GM19099 (cell line): Measurements from ENCODE around the gene MAPK8IP3.
A peak's percentile ranks its signal among the peaks of the same experiment; 100 is the strongest.

Source experiments
- POLR2A ChIP-seq: IDR thresholded peaks from 3 replicates; pipeline ENCODE4 v1.6.1; 2011; ENCODE audit warnings: low read depth; ENCODE audit not compliant: insufficient read length; ENCODE audit errors: extremely low read depth

MAPK8IP3 gene

DNA sequence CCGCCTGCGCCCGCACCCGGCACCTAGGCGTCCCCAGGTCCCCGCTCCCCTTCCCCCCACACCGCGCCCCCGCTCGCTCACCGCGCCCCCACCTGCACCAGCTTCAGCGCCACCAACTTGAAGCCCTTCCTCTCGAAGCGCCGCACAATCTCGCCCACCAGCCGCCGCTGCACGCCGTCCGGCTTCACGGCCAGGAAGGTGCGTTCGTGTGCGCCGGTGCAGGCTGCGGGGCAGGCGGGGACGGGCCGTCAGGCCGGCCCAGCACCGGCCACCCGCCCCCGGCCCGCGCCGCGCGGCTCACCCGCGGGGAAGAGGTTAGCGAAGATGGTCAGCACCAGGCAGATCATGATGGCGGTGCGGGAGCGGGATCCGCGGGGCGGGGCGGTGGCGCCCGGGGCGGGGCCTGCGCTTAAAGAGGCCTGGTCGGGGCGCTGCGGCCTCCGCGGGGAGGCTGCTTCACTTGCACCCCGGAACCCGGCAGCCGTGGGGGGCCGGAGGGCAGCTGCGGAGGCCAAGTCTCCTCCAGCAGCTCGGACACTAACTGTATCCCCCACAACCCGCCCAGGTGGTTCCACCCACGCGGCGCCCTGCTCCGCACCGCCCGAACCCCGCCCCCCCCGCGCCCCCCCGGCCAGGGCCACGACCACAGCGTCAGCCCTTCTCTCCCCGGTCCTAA is 65.3 kb downstream of the MAPK8IP3 start, which contains the start of gene NME3:
TSS of gene NME3 (minus strand) at position 356 of the 676 bp plus-strand sequence. CDS start at position 347, 9 bp downstream.
- peak; percentile 45 for TF ChIP-seq POLR2A

GRCh38 chr16:1771864-1772361 is 65.9 kb downstream of the MAPK8IP3 start:
- no peak for TF ChIP-seq POLR2A

DNA sequence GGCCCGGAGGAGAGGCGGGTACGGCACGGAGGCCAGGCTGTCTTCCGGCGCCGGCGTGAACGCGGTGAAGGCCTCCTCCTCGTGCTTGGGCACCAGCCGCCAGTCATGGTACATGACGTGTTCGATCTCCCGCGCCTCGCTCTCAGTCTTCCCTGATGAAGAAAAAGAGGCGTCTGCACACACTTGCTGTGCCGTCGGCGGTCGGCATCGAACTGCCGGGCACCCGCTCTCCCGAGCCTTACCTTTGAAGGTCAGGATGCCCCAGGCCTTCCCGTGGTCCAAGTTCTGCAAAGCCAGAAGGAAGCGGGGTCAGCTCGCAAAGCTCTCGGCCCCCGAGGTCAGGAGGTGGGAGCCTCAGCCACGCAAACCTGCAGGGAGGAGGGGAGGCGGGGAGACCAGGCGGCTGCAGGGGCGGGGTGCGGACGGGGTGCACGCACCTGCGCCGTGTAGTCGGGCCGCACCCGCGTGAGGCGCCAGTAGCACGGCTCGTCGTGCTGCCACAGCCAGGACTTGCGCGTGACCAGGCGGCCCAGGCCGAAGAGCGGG is 66.4 kb downstream of the MAPK8IP3 start, which contains the start of gene EME2:
TSS of gene EME2 (plus strand) at position 449 of the 546 bp plus-strand sequence. CDS start 418 bp downstream, outside the sequence.
- TF ChIP-seq POLR2A: no peak

DNA sequence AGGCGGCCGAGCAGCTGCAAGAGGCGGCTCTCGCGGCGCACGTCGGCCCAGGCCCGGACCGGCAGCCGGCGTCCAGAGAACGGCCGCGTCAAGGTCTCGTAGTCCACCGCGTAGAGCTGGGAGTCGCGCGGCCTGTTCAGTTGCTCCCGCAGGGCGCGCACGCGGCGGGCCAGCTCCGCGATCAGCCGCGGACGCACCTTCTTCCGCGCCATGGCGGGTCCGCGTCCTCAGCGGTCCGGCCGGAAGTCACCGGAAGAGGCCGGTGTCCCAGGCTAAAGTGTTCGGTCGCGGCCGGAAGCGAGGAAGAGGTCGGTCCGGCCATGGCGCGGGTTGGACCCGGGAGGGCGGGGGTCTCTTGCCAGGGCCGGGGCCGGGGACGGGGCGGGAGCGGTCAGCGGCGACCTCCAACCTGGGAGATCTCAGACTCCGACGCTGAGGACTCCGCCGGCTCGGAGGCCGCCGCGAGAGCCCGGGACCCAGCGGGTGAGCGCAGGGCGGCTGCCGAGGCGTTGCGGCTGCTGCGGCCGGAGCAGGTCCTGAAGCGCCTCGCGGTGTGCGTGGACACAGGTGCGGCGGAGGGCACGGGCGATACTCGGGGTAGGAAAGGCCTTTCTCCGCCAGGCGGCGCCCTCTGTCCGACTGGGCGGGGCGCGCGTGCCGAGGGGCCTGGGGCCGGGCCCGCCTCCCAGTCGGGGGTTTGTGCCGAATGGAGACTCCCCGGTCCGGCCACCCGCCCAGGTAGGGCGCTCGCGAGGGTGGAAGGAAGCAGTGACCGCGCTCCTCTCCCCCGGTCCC is 67.1 kb downstream of the MAPK8IP3 start, which contains the start of gene MRPS34:
TSS of gene MRPS34 (minus strand) at position 227 of the 795 bp plus-strand sequence. CDS start at position 212, 15 bp downstream.
- peak; percentile 91 for TF ChIP-seq POLR2A

DNA sequence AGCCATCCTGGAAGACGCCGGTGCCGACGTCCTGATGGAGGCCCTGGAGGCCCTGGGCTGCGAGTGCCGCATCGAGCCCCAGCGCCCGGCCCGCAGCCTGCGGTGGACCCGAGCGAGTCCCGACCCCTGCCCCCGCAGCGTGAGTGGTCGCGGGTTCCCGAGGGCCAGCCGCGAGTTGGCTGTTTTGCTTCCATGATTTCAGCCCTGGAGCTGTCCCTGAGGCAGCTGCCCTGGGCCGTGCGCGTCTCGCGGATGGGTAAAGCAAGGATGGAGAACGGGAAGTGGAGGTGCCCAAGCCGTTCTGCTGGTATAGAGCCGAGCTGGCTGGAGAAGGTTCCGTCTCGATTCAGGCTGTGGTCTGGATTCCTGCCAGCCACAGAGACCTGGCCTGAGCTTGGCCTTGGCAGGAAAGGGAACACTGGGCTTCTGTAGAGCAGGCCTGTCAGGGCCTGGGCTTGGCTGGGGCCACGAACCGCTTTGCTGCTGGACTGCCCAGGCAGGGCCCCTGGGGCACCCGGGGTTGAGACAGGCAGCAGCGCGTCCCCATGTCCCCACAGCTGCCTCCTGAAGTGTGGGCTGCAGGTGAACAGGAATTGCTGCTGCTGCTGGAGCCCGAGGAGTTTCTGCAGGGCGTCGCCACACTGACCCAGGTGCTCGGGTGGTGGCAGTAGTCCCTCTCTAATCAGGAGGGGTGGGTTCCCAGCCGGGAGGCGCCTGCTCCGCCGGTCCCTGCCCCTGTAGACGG is 67.9 kb downstream of the MAPK8IP3 start:
- TF ChIP-seq POLR2A: no peak

- TF ChIP-seq POLR2A: no peak
Observed at GRCh38 chr16:1774448-1774780, 68.4 kb downstream of the MAPK8IP3 start.

DNA sequence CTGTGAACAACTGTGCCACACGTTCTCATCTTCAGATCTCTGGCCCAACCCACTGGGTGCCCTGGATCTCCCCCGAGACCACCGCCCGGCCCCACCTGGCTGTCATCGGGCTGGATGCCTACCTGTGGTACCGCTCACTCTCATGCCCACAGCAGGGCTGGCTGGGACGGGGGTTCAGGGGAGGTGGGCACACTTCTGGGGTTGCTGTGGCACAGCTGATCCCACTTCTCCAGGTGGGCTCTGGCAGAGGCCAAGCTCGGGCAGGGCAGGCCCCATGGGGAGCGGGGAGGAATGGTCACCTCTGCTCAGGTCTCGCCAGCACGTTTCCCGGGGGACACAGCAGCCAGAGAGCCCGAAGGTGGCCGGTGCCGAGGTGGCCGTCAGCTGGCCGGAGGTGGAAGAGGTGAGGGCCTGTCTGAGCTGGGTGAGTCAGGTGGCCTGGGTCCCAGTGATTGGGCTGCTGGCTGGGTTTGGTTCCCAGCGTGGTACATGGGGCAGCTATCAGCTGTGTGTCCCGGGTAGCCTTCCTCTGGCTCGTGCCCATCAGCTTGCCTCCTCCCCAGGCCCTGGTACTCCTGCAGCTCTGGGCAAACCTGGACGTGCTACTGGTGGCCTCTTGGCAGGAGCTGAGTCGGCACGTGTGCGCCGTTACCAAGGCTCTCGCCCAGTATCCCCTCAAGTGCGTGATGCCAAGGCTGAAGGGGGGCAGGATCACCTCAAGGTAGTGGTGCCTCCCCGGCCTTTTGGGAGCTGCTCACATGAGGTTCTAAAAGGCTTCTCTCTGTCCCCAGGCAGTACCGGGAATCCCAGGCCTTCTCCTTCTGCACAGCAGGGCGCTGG is 69.2 kb downstream of the MAPK8IP3 start:
- no peak for TF ChIP-seq POLR2A

GRCh38 chr16:1775846-1776671 is 70.1 kb downstream of the MAPK8IP3 start:
- TF ChIP-seq POLR2A: no peak

DNA sequence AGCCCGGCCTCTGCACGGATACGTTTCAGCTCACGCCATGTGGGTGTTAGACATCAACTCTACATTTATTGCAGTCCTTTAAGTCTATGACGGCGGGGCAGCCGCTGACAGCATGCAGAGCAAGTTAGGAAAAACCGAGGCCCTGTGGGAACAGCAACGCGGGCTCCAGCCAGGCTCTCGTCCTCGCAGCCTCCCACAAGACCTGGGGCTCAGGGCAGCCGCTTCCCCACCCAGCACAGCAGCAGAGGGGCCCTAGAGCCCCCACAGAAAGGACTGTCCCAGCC is 70.6 kb downstream of the MAPK8IP3 start:
- no peak for TF ChIP-seq POLR2A

GRCh38 chr16:1776991-1777374 is 71.0 kb downstream of the MAPK8IP3 start:
- TF ChIP-seq POLR2A: no peak

- TF ChIP-seq POLR2A: no peak
Observed at GRCh38 chr16:1777375-1778199, 71.6 kb downstream of the MAPK8IP3 start.

DNA sequence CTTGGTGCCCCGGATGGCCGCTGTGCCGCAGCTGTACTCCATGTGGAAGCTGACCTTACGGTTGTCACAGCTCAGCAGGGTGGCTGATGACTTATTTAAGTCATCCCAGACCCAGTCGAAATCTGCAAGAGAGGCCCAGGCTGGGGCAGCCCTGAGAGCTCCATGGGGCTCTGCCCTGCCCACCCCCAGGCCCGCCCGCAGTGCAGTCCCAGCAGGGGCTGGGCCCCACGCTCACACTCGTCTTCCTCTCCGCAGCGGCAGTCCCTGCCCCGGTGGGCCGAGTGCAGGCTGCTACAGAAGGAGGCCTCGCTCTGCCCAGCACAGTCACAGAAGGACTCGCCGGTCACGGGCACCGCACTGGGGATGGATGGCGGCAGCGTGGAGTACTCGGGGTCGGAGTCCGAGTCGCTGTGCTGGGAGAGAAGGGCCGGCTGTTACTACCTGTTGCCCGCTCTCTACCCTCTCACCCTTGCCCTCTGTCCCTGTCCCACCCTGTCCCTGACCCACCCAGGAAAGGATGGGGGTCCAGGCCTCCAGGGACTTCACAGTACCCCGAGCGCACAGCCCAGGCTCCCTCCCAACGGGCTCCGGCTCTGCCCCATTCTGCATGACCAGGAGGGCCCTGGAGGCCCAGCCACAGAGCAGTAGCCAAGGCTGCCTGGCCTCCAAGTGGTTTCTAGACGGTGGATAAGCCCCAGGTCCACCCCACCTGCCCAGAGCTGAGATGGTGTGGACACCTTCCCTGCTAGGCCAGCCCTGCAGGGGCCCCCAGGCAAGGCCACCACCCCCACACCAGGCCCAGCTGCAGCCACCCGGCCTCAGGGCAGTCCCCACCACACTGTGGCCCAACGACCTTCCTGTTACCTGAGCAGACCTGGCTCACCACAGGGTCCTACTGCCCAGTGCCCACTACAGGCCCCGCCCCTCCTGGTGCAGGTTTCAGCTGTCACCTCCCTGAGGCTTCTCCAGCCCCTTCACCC is 72.5 kb downstream of the MAPK8IP3 start:
- no peak for TF ChIP-seq POLR2A

GRCh38 chr16:1779234-1779701 is 73.3 kb downstream of the MAPK8IP3 start:
- TF ChIP-seq POLR2A: no peak
